Fibroblast of pulmonary artery (primary cell): ENCODE measurements around the gene PRXL2A.

Source experiments
- DNase-seq: peaks from one replicate; pipeline ENCODE4 v3.0.0-alpha.2; 2010; ENCODE audit warnings: low read depth
- H3K4me3 ChIP-seq: replicated peaks from 2 replicates; pipeline ENCODE4 v1.5.1; 2011; ENCODE audit warnings: low read depth, mild to moderate bottlenecking, control low read depth, low read length, moderate library complexity
- TF ChIP-seq, protein P1 (sequence below): IDR thresholded peaks from 2 replicates; pipeline ENCODE4 v1.5.1; 2011; ENCODE audit warnings: mild to moderate bottlenecking, control low read depth, low read length, inconsistent platforms; ENCODE audit errors: missing control alignments

Gene PRXL2A

DNA sequence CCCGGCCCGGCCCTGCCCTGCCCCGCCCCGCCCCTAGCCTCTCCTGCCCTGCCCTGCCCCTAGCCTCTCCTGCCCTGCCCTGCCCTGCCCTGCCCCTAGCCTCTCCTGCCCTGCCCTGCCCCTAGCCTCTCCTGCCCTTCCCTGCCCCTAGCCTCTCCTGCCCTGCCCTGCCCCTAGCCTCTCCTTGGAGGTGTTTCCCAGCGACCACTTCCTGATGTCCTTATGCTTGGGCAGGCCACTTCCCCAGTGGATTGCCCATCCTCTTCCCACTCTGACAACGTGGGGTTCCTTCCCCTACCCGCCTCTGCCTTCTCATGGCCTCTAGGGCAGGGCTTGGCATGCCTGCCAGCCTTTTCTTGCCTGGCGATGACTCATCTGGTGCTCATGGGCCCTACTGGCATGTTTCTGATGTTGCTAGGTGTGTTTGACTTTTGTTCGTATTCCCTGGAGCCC lies 21.2 kb downstream of the PRXL2A start:
- H3K4me3 ChIP-seq = no peak overlapping the region
- TF ChIP-seq, protein P1, sequence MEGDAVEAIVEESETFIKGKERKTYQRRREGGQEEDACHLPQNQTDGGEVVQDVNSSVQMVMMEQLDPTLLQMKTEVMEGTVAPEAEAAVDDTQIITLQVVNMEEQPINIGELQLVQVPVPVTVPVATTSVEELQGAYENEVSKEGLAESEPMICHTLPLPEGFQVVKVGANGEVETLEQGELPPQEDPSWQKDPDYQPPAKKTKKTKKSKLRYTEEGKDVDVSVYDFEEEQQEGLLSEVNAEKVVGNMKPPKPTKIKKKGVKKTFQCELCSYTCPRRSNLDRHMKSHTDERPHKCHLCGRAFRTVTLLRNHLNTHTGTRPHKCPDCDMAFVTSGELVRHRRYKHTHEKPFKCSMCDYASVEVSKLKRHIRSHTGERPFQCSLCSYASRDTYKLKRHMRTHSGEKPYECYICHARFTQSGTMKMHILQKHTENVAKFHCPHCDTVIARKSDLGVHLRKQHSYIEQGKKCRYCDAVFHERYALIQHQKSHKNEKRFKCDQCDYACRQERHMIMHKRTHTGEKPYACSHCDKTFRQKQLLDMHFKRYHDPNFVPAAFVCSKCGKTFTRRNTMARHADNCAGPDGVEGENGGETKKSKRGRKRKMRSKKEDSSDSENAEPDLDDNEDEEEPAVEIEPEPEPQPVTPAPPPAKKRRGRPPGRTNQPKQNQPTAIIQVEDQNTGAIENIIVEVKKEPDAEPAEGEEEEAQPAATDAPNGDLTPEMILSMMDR = no peak
- DNase-seq = no peak

DNA sequence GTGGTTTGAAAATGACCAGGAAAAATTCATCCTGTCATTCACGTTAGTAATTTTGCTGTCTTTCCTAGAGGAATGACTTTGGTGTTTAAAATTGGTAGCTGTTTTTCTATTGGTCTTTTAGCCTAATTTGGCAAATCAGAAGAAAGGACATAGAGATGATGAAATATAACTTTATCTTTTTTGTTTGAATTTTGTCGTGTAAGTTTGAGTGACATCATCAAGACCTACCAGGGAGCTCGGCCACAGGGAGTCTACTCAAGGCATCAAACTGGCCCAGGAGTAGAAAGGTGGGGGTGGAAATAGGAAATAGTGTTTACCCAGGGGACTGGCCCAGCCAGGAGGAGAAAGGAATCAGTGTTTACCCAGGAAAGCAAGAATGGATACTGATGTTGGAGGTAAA lies 24.8 kb downstream of the PRXL2A start:
- H3K4me3 ChIP-seq = no peak overlapping the region
- TF ChIP-seq, protein P1 = no peak
- DNase-seq = no peak

DNA sequence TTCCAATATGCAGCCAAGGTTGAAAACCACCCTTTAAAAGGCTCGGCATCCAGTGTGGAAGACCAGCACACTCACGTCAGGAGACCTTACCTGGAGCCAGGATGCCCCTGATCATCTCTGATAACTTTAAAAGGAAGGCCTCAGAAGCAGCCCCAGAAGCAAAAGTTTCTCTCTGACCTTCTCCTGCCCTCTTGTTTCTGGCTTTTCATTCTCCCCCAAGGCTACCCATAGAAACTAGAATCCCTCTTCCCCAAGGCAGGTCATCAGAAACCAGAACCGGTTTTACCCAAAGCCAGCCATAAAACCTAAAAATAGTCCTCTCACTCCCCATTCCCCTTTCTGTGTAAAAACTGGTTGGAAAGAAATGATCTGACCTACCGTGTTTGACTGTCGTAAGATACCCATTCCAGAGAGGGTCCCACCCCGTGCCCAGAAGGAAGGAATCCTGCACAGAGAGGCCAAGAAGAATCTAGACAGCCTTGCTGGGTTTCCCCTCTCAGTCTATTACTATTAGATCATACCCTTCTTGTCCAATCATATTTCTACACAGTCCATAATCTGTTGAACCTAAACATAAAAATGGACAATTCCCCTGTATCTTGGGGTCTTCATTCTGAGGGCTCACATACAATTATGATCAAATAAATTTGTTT lies 28.2 kb downstream of the PRXL2A start:
- no peak overlapping the region for H3K4me3 ChIP-seq
- DNase-seq = no peak
- TF ChIP-seq, protein P1 = no peak

DNA sequence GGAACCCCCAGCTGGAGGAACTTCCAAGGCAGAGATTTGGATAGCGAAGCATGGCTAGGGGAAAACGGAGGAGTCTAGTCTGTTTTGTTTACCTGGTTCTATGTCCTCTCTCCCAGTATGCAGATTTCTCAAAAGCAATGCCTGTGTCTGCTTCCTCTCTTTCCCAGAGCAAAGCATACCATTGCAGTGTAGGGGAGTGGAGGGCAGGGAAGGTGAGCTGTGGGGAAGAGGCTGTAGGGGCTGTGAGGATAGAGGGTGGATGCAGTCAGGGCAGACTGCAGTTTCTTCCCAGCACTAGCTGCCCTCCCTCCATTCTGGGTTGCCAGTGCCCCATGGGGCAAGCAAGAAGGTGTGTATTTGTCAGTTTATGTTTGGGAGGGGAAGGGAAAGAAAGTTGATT lies 28.9 kb downstream of the PRXL2A start:
- H3K4me3 ChIP-seq = no peak overlapping the region
- TF ChIP-seq, protein P1 = no peak
- no peak for DNase-seq

DNA sequence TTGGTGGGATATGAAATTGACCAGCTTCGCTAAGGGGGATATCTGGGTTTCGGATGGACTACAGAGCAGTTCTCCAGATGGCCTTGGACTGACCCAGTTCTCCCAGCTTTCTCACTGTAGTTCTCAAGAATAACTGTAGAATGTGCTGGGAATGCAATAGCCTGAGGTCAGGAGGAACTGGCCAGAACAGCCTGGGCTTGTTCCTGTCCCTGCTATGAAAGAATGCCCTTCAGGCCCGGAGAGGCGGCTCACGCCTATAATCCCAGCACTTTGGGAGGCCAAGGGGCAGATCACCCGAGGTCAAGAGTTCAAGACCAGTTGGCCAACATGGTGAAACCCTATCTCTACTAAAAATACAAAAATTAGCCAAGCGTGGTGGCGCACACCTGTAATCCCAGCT lies 33.5 kb downstream of the PRXL2A start:
- TF ChIP-seq, protein P1 = no peak
- H3K4me3 ChIP-seq = no peak overlapping the region
- DNase-seq = no peak

DNA sequence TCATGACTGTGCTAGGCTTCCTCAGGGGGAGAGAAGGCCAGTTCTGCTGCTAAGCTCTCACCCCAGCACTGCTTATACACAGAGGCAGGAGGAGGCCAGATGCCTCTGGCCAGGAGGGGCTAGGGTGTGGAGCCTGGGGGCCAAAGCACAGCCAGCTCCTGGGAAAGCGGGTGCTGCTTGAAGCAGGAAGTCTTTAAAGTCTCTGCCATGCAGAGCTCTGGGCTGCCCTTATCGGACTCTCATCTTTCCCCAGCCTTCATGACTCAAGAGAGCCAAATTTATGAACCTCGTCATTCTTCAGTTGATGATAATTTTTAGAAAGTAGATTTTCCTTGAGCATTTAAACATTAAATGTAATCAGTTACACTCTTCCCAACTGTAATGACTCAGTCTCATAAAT lies 34.5 kb downstream of the PRXL2A start:
- no peak overlapping the region for H3K4me3 ChIP-seq
- no peak for DNase-seq
- TF ChIP-seq, protein P1 = no peak

DNA sequence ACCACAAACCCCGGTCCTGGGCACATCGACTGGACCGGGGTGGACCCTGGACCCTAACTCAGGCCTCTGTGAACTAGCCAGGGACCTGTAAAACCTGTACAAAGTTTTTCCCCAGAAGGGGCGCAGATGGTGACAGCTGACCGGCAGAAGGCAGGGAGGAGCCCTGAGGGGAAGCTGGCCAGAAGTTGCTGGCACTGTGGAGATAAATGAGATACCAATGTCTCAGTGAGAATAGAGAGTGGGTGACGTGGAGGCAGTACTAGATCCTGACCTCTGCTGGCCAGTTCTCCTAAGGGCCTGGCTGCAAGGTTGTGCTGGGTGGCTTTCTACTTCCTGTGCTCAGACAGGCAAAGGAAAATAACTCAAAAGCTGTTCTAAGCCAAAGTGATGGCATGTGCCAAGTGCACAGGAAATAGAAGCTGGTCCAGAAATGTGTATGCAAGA lies 35.2 kb downstream of the PRXL2A start:
- no peak overlapping the region for H3K4me3 ChIP-seq
- TF ChIP-seq, protein P1 = peak; percentile 59
- peak; percentile 63 for DNase-seq
